ENCODE measurements around the gene VPS52. TPM values are rescaled to one million over a fixed set of nuclear protein-coding genes. Genes with fewer than 3 reads are reported as not detected.

Gene VPS52
- total RNA-seq, 2 experiments from 2014 or later: 50.4 to 73.5 TPM

GRCh38 chr6:33301877-33302276, 30.2 kb upstream of the VPS52 start:
- no peak for DNase-seq (ENCODE audit: low spot score)
- peaks cover 69% of the 10 kb centered on the region for H3K36me3 ChIP-seq (ENCODE audit: insufficient read depth, low read length)
- CTCF ChIA-PET (ENCODE audit: unreplicated experiment): no interaction called here
- no peak overlapping the region for H3K27ac ChIP-seq (ENCODE audit: low read depth, low read length, poor library complexity, severe bottlenecking)
- no peaks in the 10 kb centered on the region for H3K9me2 ChIP-seq (ENCODE audit: insufficient read depth, low read length)
- BruUV-seq (replicated peaks): no TSS peak
- peaks cover 32% of the 10 kb centered on the region for H3K4me1 ChIP-seq (ENCODE audit: insufficient read depth, low read length, poor library complexity, severe bottlenecking)
- H4K20me1 ChIP-seq (ENCODE audit: insufficient read depth, low read length): no peaks in the 10 kb centered on the region
- POLR2A ChIA-PET: interaction anchor here (1.0 to 1.2 kb wide), 2 partner anchors 11 to 37 kb away, joined by 3 to 4 read pairs; no protein-coding TSS in a partner anchor
- H3K4me2 ChIP-seq (ENCODE audit: low read length): no peak overlapping the region
- no peak overlapping the region for H2AFZ ChIP-seq (ENCODE audit: low read length)
- H3K4me3 ChIP-seq (ENCODE audit: low read depth, low read length, poor library complexity, severe bottlenecking): no peak overlapping the region
- TF ChIP-seq EZH2phosphoT487 (IDR thresholded peaks at IDR 0.05; ENCODE audit: borderline replicate concordance, low read depth, low read length) (no peak), CTCF (conservative IDR thresholded peaks at IDR 0.05; ENCODE audit: low read length) (no peak)
- H3K79me2 ChIP-seq (ENCODE audit: insufficient read depth, low read depth, low read length): peaks cover 9% of the 10 kb centered on the region; the same call in 1 of the 2 replicates
- intact Hi-C loops (cut with micrococcal nuclease; ENCODE audit: unreplicated experiment): no loop called here
- no peaks in the 10 kb centered on the region for H3K9me3 ChIP-seq (ENCODE audit: low read length)

- no peaks in the 10 kb centered on the region for H3K9me3 ChIP-seq (ENCODE audit: low read length)
- peak overlapping the region; percentile 85 for H3K4me2 ChIP-seq (ENCODE audit: low read length)
- H4K20me1 ChIP-seq (ENCODE audit: insufficient read depth, low read length): no peaks in the 10 kb centered on the region
- TF ChIP-seq EZH2phosphoT487 (IDR thresholded peaks at IDR 0.05; ENCODE audit: borderline replicate concordance, low read depth, low read length): no peak
- peak; percentile 78 for TF ChIP-seq CTCF (conservative IDR thresholded peaks at IDR 0.05; ENCODE audit: low read length)
- H3K4me3 ChIP-seq (ENCODE audit: low read depth, low read length, poor library complexity, severe bottlenecking): peak overlapping the region; percentile 83
- peaks cover 5% of the 10 kb centered on the region; the same call in 1 of the 2 replicates for H3K79me2 ChIP-seq (ENCODE audit: insufficient read depth, low read depth, low read length)
- H3K27ac ChIP-seq (ENCODE audit: low read depth, low read length, poor library complexity, severe bottlenecking): peak overlapping the region; percentile 93
- peaks cover 21% of the 10 kb centered on the region for H3K4me1 ChIP-seq (ENCODE audit: insufficient read depth, low read length, poor library complexity, severe bottlenecking)
- intact Hi-C loops (cut with micrococcal nuclease; ENCODE audit: unreplicated experiment): loop anchor here (1.0 to 5.0 kb wide), 5 partner anchors 15 to 127 kb away; partner anchors contain the start of genes KIFC1 and TAPBP
- H2AFZ ChIP-seq (ENCODE audit: low read length): peak overlapping the region; percentile 56; the same call in 1 of the 2 replicates
- H3K9me2 ChIP-seq (ENCODE audit: insufficient read depth, low read length): no peaks in the 10 kb centered on the region
- peaks cover 59% of the 10 kb centered on the region for H3K36me3 ChIP-seq (ENCODE audit: insufficient read depth, low read length)
- TSS peak; percentile 90 for BruUV-seq (replicated peaks)
- peak; percentile 96 for DNase-seq (ENCODE audit: low spot score)
- ChIA-PET POLR2A (interaction anchor here (0.8 to 2.6 kb wide), 7 partner anchors 10 to 50 kb away, joined by 3 to 14 read pairs (median 8); partner anchors contain the start of genes PFDN6, RPS18, VPS52 and WDR46), CTCF (ENCODE audit: unreplicated experiment) (interaction anchor here (0.5 to 1.2 kb wide), 4 partner anchors 10 to 91 kb away, joined by 3 to 12 read pairs (median 4); partner anchors contain the start of genes B3GALT4, PFDN6, RING1 and WDR46)
Observed at GRCh38 chr6:33299237-33299944, 27.7 kb upstream of the VPS52 start.
